Urinary bladder (tissue), 4 donors: Measurements from ENCODE around the gene ME3. TPM values are rescaled to one million over a fixed set of nuclear protein-coding genes. Genes with fewer than 3 reads are reported as not detected.
"Not testable (repeated sequence)": the region's sequence is repeated elsewhere in the genome, so short reads cannot be mapped to it uniquely, and the experiment has no call there.

Experiments used
- DNase-seq: peaks from one replicate; pipeline ENCODE4 v3.0.0-alpha.2; 2015; ENCODE audit errors: extremely low spot score
- H3K27ac ChIP-seq: one replicate; pipeline ENCODE4 v1.5.1; 2013; ENCODE audit warnings: low read depth, mild to moderate bottlenecking, moderate library complexity
- H3K36me3 ChIP-seq: one replicate; pipeline ENCODE4 v1.6.1; 2013; ENCODE audit warnings: mild to moderate bottlenecking, moderate library complexity; ENCODE audit not compliant: insufficient read depth
- H3K4me1 ChIP-seq: one replicate; pipeline ENCODE4 v1.6.1; 2013; ENCODE audit warnings: mild to moderate bottlenecking, moderate library complexity; ENCODE audit not compliant: insufficient read depth
- H3K4me3 ChIP-seq: one replicate; pipeline ENCODE4 v1.5.1; 2013; ENCODE audit warnings: low read depth, low read length
- WGBS: extraction: QIAGEN DNeasy Blood & Tissue Kit; methylation state at CpG from one replicate; pipeline ENCODE4 v1.1.7; 2013; 5-methylcytosine and 5-hydroxymethylcytosine counted together
- polyA plus RNA-seq: library from polyadenylated mRNA; stranded (reverse); fragments of 200-250 nt; gene quantifications from one replicate; pipeline ENCODE4 v1.2.3, GENCODE V29; 2013
- total RNA-seq: library from RNA; depleted of rRNA; stranded (reverse); fragments of >200 nt; gene quantifications from one replicate; pipeline ENCODE4 v1.2.3, GENCODE V29; 2014
- donor health status: healthy with polysubstance abuse.
- donor health status: healthy.

ME3 gene
- total and polyA plus RNA-seq, 2 donors: 17.6 to 52.2 TPM

- WGBS: 94% methylated on average over 3 of the region's 7 CpGs
- H3K4me3 ChIP-seq: no peak overlapping the region
- H3K4me1 ChIP-seq: no peaks in the 10 kb centered on the region
- H3K36me3 ChIP-seq: no peaks in the 10 kb centered on the region
- no peak for DNase-seq
- H3K27ac ChIP-seq: no peak overlapping the region
Measured at GRCh38 chr11:86575208-86575855, 97.1 kb downstream of the ME3 start.

DNA sequence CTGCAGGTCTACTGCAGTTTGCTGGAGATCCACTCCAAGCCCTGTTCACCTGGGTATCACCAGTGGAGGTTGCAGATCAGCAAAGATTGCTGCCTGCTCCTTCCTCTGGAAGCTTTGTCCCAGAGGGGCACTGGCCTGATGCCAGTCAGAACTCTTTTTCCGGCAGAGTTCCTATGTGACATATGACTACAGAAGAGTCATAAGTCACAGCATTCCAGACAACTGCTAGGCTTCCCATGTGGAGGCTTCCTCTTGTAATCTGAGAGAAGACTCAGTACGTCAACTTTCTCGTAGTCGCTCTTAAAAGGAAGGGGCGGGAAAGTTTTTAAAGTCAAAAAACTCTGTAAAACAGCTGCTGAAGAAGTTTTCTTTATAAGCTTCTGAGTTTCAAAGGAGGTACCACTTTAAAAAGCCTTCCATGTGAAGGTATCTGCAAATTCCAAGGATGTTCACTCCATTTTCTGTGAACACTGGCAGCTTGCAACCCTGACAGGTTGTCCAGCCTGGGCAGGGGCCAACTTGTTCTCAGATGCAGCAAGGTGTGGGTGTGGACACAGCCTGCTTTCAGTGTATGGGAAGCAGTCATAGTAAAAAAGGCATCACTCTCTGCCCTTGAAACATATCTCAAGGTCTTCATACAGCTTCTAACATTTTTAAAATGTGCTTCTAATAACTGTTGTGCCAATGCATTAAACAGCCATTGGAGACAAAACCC lies 97.8 kb downstream of the ME3 start:
- H3K27ac ChIP-seq: no peak overlapping the region
- DNase-seq: no peak
- WGBS: 80% methylated on average over 5 of the region's 5 CpGs

GRCh38 chr11:86571273-86571948 lies 101.0 kb downstream of the ME3 start:
- no peak for DNase-seq

More for the DNA sequence above, 97.8 kb downstream of the ME3 start:
- no peaks in the 10 kb centered on the region for H3K36me3 ChIP-seq
- H3K4me3 ChIP-seq: no peak overlapping the region
- H3K4me1 ChIP-seq: no peaks in the 10 kb centered on the region

GRCh38 chr11:86570451-86570850 lies 102.0 kb downstream of the ME3 start:
- Histone ChIP-seq H3K4me1 (no peaks in the 10 kb centered on the region), H3K27ac (no peak overlapping the region), H3K4me3 (no peak overlapping the region), H3K36me3 (no peaks in the 10 kb centered on the region)
- WGBS: 93% methylated on average over 3 of the region's 3 CpGs
- DNase-seq: no peak

More at GRCh38 chr11:86571273-86571948, 101.0 kb downstream of the ME3 start:
- no peak overlapping the region for H3K27ac ChIP-seq
- no peaks in the 10 kb centered on the region for H3K36me3 ChIP-seq
- WGBS: 93% methylated on average over 5 of the region's 5 CpGs
- no peaks in the 10 kb centered on the region for H3K4me1 ChIP-seq
- H3K4me3 ChIP-seq: no peak overlapping the region

GRCh38 chr11:86570020-86570419 lies 102.4 kb downstream of the ME3 start:
- 70% methylated on average over 5 of the region's 5 CpGs for WGBS
- no peak for DNase-seq

DNA sequence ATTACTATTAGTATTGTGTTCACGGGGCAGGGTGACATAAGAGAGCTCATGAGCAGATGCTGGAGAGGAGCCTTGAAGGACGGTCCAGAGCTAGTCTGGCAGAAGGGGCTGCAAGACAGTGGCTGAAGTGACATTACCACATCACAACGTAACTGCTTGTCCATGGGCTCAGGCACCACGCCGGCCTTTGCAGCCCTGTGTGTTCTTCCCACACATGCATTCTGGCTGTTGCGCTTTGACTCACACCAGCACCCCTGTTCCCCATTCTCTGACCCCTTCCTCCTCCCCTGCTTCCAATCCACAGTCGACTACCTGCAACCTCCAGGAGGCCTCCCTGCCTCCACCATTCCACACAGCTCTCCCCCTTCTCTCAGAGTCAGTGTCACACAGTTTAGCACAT lies 103.3 kb downstream of the ME3 start:
- no peak overlapping the region for H3K4me3 ChIP-seq
- no peaks in the 10 kb centered on the region for H3K4me1 ChIP-seq
- H3K36me3 ChIP-seq: no peaks in the 10 kb centered on the region
- 92% methylated on average over 7 of the region's 7 CpGs for WGBS
- DNase-seq: no peak
- no peak overlapping the region for H3K27ac ChIP-seq

More at GRCh38 chr11:86570020-86570419, 102.4 kb downstream of the ME3 start:
- H3K4me3 ChIP-seq: no peak overlapping the region
- H3K27ac ChIP-seq: no peak overlapping the region
- no peaks in the 10 kb centered on the region for H3K36me3 ChIP-seq
- no peaks in the 10 kb centered on the region for H3K4me1 ChIP-seq

- Histone ChIP-seq H3K27ac (no peak overlapping the region), H3K4me3 (no peak overlapping the region), H3K4me1 (no peaks in the 10 kb centered on the region), H3K36me3 (no peaks in the 10 kb centered on the region)
- DNase-seq: no peak
- 47% methylated on average over 2 of the region's 2 CpGs for WGBS
Measured at GRCh38 chr11:86565801-86566312, 106.6 kb downstream of the ME3 start.

- DNase-seq: no peak
- Histone ChIP-seq H3K4me1 (no peaks in the 10 kb centered on the region), H3K4me3 (no peak overlapping the region), H3K27ac (no peak overlapping the region), H3K36me3 (no peaks in the 10 kb centered on the region)
- WGBS: 91% methylated on average over 1 of the region's 1 CpG
Measured at GRCh38 chr11:86565388-86565787, 107.0 kb downstream of the ME3 start.

DNA sequence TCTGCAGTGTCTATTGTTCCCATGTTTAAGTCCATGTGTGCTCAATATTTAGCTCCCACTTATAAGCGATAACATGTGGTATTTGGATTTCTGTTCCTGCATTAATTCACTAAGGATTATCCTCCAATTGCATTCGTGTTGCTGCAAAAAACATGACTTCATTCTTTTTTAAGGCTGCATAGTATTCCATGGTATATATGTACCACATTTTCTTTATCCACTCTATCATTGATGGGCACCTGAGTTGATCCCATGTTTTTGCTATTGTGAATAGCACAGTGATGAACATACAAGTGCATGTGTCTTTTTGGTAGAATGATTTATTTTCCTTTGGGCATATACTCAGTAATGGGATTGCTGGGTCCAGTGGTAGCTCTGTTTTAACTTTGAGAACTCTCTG lies 109.6 kb downstream of the ME3 start:
- H3K4me3 ChIP-seq, H3K36me3 ChIP-seq, H3K27ac ChIP-seq, H3K4me1 ChIP-seq, DNase-seq: not testable (repeated sequence)
- 90% methylated on average over 2 of the region's 2 CpGs for WGBS

GRCh38 chr11:86559311-86559945 lies 113.0 kb downstream of the ME3 start:
- 32% methylated on average over 7 of the region's 7 CpGs for WGBS
- H3K4me3 ChIP-seq: no peak overlapping the region
- H3K27ac ChIP-seq: peak overlapping the region; percentile 30
- no peak for DNase-seq
- H3K36me3 ChIP-seq: no peaks in the 10 kb centered on the region
- H3K4me1 ChIP-seq: no peaks in the 10 kb centered on the region

DNA sequence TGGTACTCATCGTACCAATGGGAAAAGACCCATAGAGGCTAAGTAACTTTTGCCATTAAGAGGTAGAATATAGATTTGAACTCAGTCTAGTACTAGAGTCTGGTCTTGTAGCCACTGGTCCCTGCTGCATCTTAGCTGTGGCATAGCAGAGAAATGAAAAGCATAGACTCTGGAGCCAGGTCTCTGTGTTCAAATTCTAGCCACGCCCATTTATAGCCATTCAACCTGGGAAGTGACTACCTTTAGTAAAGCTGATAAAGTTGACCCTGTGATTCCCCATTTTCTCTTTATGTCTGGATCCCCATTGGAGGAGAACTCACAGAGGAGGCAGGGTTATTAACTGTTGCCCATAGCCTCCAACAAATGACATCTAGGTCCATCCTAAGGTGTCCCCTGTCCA lies 113.6 kb downstream of the ME3 start:
- DNase-seq: no peak
- WGBS: 95% methylated on average over 2 of the region's 2 CpGs
- no peaks in the 10 kb centered on the region for H3K4me1 ChIP-seq
- H3K36me3 ChIP-seq: no peaks in the 10 kb centered on the region
- no peak overlapping the region for H3K27ac ChIP-seq
- no peak overlapping the region for H3K4me3 ChIP-seq

DNA sequence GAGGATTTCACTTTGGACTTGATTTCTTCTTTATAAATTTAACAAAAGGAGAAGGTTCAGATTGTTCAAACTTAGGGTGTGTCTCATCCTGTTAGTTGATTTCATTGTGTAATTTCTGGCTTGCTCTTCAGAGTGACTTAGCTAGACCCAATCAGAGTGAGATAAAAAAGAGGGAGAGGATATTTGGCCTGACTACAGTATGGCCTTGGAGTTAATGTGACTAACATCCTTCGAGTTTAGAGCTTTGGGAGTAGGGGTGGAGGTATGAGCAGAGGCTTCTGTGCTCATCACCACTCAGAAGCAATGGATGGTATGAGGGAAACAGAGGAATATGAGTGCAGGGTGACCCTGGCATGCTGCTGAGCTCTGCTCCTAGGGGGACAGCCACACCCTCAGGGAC lies 114.2 kb downstream of the ME3 start:
- DNase-seq: no peak

DNA sequence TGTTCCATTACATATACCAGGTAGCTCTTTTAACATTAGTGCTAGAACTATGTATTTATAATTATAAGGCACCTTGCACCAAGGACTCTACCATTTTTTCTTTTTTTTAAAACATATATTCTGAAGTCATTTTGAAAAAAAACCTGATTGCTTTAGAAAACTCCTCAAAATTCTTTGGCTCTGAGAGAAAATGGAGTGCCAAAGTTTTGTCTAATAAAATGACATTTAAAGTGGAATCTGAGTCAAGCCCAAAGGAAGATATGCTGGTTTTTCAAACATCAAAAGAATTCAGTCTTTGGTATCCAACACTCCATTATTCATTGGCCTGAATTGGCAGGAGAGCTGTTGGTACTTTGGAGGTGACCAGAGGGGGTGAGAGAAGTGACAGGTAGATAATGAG lies 116.5 kb downstream of the ME3 start:
- Histone ChIP-seq H3K4me3 (no peak overlapping the region), H3K36me3 (no peaks in the 10 kb centered on the region), H3K4me1 (no peaks in the 10 kb centered on the region), H3K27ac (no peak overlapping the region)
- DNase-seq: no peak

More for the DNA sequence above, 114.2 kb downstream of the ME3 start:
- Histone ChIP-seq H3K36me3 (no peaks in the 10 kb centered on the region), H3K4me1 (no peaks in the 10 kb centered on the region), H3K27ac (no peak overlapping the region), H3K4me3 (no peak overlapping the region)
- WGBS: 48% methylated on average over 1 of the region's 1 CpG
